NT2/D1 (cell line): Measurements from ENCODE around the gene PADI4.

Source experiments
- SUZ12 ChIP-seq: IDR thresholded peaks from 2 replicates; pipeline ENCODE4 v1.6.1; 2011; ENCODE audit not compliant: insufficient read length, insufficient read depth; ENCODE audit errors: extremely low read depth
- YY1 ChIP-seq: IDR thresholded peaks from 2 replicates; pipeline ENCODE4 v1.6.1; 2011; ENCODE audit not compliant: insufficient read length, insufficient read depth

GRCh38 chr1:17318262-17318661 is 10.3 kb downstream of the PADI4 start:
- no peak for TF ChIP-seq YY1
- TF ChIP-seq SUZ12: no peak
